ENCODE results near the gene NAGS. TPM values are rescaled to one million over a fixed set of nuclear protein-coding genes. Genes with fewer than 3 reads are reported as not detected.

The NAGS gene
- total RNA-seq, 1 donor from 2014 or later: 25.3 TPM

DNA sequence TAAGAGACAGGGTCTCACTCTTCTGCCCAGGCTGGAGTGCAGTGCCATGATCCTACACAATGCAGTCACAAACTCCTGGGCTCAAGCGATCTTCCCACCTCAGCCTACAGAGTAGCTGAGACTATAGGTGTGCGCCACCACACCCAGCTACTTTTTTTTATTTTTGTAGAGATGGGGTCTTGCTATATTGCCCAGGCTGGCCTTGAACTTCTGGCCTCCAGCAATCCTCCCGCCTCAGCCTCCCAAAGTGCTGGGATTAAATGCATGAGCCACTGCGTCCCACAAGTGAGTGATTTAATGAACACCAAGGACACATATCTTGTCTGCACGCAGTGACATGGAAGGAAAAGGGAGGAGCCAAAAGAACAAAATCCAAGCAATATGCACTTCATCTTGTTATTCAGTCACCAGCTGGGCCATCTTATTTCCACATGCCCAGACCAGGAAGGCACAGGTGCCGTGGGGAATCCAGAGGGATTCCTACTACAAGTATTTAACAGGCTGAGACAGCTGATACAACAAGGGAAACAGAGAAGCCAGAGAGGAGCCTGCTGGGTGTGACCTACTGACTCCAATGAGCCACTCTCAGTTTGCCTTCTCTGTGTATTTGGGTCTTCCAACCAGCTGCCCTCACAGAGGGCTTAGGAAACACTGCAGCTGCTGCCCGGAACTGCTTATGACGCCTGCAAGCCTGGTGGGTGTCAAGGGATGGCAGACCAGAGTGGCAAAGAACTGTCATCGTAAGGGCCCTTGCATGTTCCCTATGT, 45.1 kb downstream of the NAGS start:
- TF ChIP-seq, protein P1, sequence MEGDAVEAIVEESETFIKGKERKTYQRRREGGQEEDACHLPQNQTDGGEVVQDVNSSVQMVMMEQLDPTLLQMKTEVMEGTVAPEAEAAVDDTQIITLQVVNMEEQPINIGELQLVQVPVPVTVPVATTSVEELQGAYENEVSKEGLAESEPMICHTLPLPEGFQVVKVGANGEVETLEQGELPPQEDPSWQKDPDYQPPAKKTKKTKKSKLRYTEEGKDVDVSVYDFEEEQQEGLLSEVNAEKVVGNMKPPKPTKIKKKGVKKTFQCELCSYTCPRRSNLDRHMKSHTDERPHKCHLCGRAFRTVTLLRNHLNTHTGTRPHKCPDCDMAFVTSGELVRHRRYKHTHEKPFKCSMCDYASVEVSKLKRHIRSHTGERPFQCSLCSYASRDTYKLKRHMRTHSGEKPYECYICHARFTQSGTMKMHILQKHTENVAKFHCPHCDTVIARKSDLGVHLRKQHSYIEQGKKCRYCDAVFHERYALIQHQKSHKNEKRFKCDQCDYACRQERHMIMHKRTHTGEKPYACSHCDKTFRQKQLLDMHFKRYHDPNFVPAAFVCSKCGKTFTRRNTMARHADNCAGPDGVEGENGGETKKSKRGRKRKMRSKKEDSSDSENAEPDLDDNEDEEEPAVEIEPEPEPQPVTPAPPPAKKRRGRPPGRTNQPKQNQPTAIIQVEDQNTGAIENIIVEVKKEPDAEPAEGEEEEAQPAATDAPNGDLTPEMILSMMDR (IDR thresholded peaks at IDR 0.05; ENCODE audit: insufficient read depth, low read length, severe bottlenecking): no peak
- Histone ChIP-seq H3K27me3 (ENCODE audit: control insufficient read depth, insufficient read depth, low read length) (no peaks in the 10 kb centered on the region), H3K4me3 (ENCODE audit: low read depth, low read length) (no peak overlapping the region), H3K36me3 (ENCODE audit: control insufficient read depth, insufficient read depth, low read length) (peaks cover 11% of the 10 kb centered on the region)
- FAIRE-seq (no peak), DNase-seq (ENCODE audit: low read depth) (no peak)

DNA sequence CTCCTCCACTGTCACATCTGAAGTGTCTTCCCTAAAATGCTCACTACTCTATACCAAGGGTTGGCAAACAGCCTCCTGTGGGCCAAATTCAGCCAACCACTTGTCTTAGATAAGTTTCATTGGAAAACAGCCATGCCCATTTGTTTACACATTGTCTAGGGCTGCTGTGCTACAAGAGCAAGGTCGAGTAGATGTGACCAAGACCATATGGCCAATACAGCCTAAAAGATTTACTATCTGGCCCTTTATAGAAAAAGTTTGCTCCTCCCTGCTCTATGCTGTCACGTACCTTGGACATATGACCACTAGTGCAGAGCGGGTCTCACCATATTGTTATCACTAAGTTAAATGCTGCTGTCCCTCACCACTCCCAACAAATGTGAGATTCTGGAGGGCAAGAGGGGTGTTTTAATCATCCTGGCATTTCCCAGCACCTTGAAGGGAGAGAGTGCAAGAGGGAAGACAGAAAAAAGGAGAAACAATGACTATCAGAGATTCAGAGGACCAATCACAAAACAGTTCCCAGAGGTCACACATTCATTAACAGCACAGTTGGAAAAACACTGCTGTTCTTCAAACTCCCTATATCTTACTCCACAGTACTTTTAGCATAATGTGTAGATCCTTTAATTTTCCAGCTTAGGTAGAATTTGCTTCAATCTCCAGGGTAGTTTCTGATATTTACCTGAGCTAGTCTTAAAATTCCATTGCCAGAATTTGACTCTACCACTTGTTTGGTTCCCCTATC, 48.9 kb downstream of the NAGS start:
- TF ChIP-seq, protein P1 (IDR thresholded peaks at IDR 0.05; ENCODE audit: insufficient read depth, low read length, severe bottlenecking): no peak
- FAIRE-seq (no peak), DNase-seq (ENCODE audit: low read depth) (no peak)
- Histone ChIP-seq H3K27me3 (ENCODE audit: control insufficient read depth, insufficient read depth, low read length) (no peaks in the 10 kb centered on the region), H3K4me3 (ENCODE audit: low read depth, low read length) (no peak overlapping the region), H3K36me3 (ENCODE audit: control insufficient read depth, insufficient read depth, low read length) (peaks cover 12% of the 10 kb centered on the region)

Other genes starting within 250 kb of the NAGS start
- gene SOST, start 245.8 kb upstream of the NAGS start, total RNA-seq: not detected in 2 replicates
- gene DUSP3, start 225.6 kb upstream of the NAGS start, total RNA-seq: 36.9 and 37.8 TPM in 2 replicates
- gene CFAP97D1, start 224.2 kb upstream of the NAGS start, total RNA-seq: not detected in 2 replicates
- gene MPP3, start 171.5 kb upstream of the NAGS start, total RNA-seq: 7.2 and 9.7 TPM in 2 replicates
- not detected in 2 replicates for gene CD300LG, start 157.4 kb upstream of the NAGS start, total RNA-seq
- gene MPP2, start 97.1 kb upstream of the NAGS start, total RNA-seq: 0.13 and 0.26 TPM in 2 replicates
- gene PPY, start 62.1 kb upstream of the NAGS start, total RNA-seq: not detected in 2 replicates
- gene PYY, start 50.7 kb upstream of the NAGS start, total RNA-seq: 0.26 and 0.79 TPM in 2 replicates
- 64.3 and 85.6 TPM in 2 replicates for gene TMEM101, start 10.3 kb downstream of the NAGS start, total RNA-seq
- gene LSM12, start 62.0 kb downstream of the NAGS start, total RNA-seq: 18.9 and 20.3 TPM in 2 replicates
- gene G6PC3, start 66.1 kb downstream of the NAGS start, total RNA-seq: 7.6 and 9.2 TPM in 2 replicates
- 18.4 TPM in 2 replicates for gene HDAC5, start 119.0 kb downstream of the NAGS start, total RNA-seq
- 0.26 and 0.64 TPM in 2 replicates for gene HROB, start 137.3 kb downstream of the NAGS start, total RNA-seq
- not detected in 2 replicates for gene ASB16, start 166.1 kb downstream of the NAGS start, total RNA-seq
- 20.3 and 25.6 TPM in 2 replicates for gene TMUB2, start 182.3 kb downstream of the NAGS start, total RNA-seq
- gene ATXN7L3, start 195.3 kb downstream of the NAGS start, total RNA-seq: 32.4 and 46.3 TPM in 2 replicates
- 22.9 and 36.1 TPM in 2 replicates for gene UBTF, start 215.1 kb downstream of the NAGS start, total RNA-seq